Nephron progenitor cell (in vitro differentiated cells): ENCODE results near the gene PTBP3.

Source experiments
- DNase-seq: peaks from one replicate; pipeline ENCODE4 v3.0.0; 2021
- H3K27ac Mint-ChIP-seq: 2 replicates; pipeline ENCODE4 v1.8.0; 2021; ENCODE audit warnings: mild to moderate bottlenecking, moderate library complexity, mixed read lengths
- H3K27me3 Mint-ChIP-seq: 2 replicates; pipeline ENCODE4 v1.8.0; 2021; ENCODE audit warnings: mild to moderate bottlenecking, low read depth, mixed read lengths; ENCODE audit not compliant: poor library complexity
- H3K36me3 Mint-ChIP-seq: 2 replicates; pipeline ENCODE4 v1.8.0; 2021; ENCODE audit warnings: low read depth, mixed read lengths
- H3K4me1 Mint-ChIP-seq: 2 replicates; pipeline ENCODE4 v1.8.0; 2021; ENCODE audit warnings: mixed read lengths
- H3K4me3 Mint-ChIP-seq: 2 replicates; pipeline ENCODE4 v1.8.0; 2021; ENCODE audit warnings: mild to moderate bottlenecking, moderate library complexity, mixed read lengths
- H3K9me3 Mint-ChIP-seq: 2 replicates; pipeline ENCODE4 v1.8.0; 2021; ENCODE audit warnings: mild to moderate bottlenecking, moderate library complexity, mixed read lengths
- CTCF ChIP-seq: fragments of 200-600 bp; sonication (generic); IDR thresholded peaks from 2 replicates; pipeline ENCODE4 v1.5.0; 2021; ENCODE audit warnings: antibody characterized with exemption

Gene PTBP3

GRCh38 chr9:112322701-112323377 is 10.6 kb downstream of the PTBP3 start:
- no peak for TF ChIP-seq CTCF
- no peak overlapping the region for H3K4me3 Mint-ChIP-seq
- H3K36me3 Mint-ChIP-seq, result peaks cover 70% of the 10 kb centered on the region
- DNase-seq, result no peak
- H3K27ac Mint-ChIP-seq, result peak overlapping the region; percentile 51
- H3K9me3 Mint-ChIP-seq, result peaks cover 56% of the 10 kb centered on the region
- H3K27me3 Mint-ChIP-seq, result no peaks in the 10 kb centered on the region
- no peaks in the 10 kb centered on the region for H3K4me1 Mint-ChIP-seq

DNA sequence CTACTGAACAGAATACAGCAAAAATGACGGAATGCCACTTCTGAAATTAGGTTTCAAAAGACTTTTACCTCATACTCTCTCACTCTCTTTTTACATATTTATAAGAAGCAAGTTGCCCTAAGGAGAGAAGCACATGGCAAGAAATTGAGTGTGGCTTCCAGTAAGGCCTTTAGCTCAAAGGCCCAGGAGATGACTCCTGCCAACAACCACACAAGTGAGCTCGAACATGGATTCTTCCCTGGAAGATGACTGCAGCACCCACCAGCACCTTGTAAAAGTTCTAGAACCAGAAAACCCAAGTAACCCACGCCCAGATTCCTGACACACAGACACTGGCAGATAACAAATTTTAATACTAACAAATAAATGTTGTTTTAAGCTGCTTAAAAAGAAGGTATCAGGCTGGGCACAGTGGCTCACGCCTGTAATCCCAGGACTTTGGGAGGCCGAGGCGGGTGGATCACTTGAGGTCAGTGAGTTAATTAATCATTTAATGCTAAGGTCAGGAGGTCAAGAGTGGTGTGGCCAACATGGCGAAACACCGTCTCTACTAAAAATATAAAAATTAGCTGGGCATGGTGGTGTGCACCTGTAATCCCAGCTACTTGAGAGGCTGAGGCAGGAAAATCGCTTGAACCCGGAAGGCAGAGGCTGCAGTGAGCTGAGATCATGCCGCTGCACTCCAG is 17.0 kb downstream of the PTBP3 start:
- DNase-seq, result no peak
- Mint-ChIP-seq H3K4me3 (no peak overlapping the region), H3K36me3 (peaks cover 62% of the 10 kb centered on the region), H3K9me3 (peaks cover 43% of the 10 kb centered on the region), H3K27me3 (no peaks in the 10 kb centered on the region), H3K4me1 (no peaks in the 10 kb centered on the region), H3K27ac (peak overlapping the region; percentile 25)
- TF ChIP-seq CTCF, result no peak

GRCh38 chr9:112315331-112316257 is 17.8 kb downstream of the PTBP3 start:
- peaks cover 40% of the 10 kb centered on the region for H3K9me3 Mint-ChIP-seq
- H3K36me3 Mint-ChIP-seq, result peaks cover 58% of the 10 kb centered on the region
- TF ChIP-seq CTCF, result no peak
- peak overlapping the region; percentile 25 for H3K27ac Mint-ChIP-seq
- no peaks in the 10 kb centered on the region for H3K27me3 Mint-ChIP-seq
- no peak overlapping the region for H3K4me3 Mint-ChIP-seq
- peaks cover 4% of the 10 kb centered on the region for H3K4me1 Mint-ChIP-seq
- DNase-seq, result no peak

DNA sequence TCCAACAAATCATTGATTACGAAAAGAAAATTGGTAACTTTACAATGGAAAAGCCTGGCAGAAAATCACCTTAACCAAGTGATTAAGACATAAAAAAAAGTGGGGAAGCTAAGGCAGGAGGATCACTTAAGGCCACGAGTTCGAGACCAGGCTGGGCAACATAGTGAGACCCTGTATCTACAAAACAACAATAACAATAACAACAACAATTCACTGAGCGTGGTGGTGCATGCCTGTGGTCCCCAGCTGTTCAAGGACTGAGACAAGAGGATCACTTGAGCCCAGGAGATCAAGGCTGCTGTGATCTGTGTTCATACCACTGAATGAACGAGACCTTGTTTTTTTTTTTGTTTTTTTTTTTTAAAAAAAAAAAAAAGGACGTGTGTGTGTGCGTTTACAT is 21.3 kb downstream of the PTBP3 start:
- TF ChIP-seq CTCF, result no peak
- Mint-ChIP-seq H3K27ac (no peak overlapping the region), H3K4me1 (peaks cover 18% of the 10 kb centered on the region), H3K4me3 (no peak overlapping the region), H3K9me3 (peaks cover 20% of the 10 kb centered on the region), H3K27me3 (no peaks in the 10 kb centered on the region), H3K36me3 (peaks cover 39% of the 10 kb centered on the region)
- no peak for DNase-seq

DNA sequence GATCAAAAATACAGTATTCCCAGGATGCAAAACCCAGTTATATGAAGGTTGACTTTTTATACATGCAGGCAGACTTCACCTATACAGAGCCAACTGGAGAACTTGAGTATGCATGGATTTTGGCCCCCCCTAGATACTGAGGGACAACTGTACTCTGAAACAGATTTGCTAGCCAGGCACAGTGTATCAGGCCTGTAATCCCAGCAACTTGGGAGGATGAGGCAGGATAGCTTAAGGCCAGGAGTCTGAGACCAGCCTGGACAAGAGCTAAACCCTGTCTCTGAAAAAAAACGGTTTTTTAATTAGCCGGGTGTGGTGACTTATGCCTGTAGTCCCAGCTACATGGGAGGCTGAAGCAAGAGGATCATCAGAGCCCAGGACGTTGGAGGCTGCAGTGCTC is 21.9 kb downstream of the PTBP3 start:
- DNase-seq, result no peak
- TF ChIP-seq CTCF, result no peak
- H3K27ac Mint-ChIP-seq, result no peak overlapping the region

More for the DNA sequence above, 21.9 kb downstream of the PTBP3 start:
- Mint-ChIP-seq H3K4me3 (no peak overlapping the region), H3K4me1 (peaks cover 18% of the 10 kb centered on the region), H3K36me3 (peaks cover 35% of the 10 kb centered on the region), H3K9me3 (peaks cover 18% of the 10 kb centered on the region), H3K27me3 (no peaks in the 10 kb centered on the region)
